ENCODE results near the gene TNFAIP8L2. TPM values are rescaled to one million over a fixed set of nuclear protein-coding genes. Genes with fewer than 3 reads are reported as not detected.

TNFAIP8L2 gene
- total RNA-seq, 1 experiment from 2014 or later = not detected

- no CpG with 5 or more reads among the region's 6 CpGs for WGBS (ENCODE audit: extremely low coverage, insufficient read length, low lambda C conversion rate)
Measured at GRCh38 chr1:151193304-151193703, 36.9 kb downstream of the TNFAIP8L2 start.

More at GRCh38 chr1:151193304-151193703, 36.9 kb downstream of the TNFAIP8L2 start:
- Histone ChIP-seq H2BK20ac (ENCODE audit: low read depth, low read length, poor library complexity, severe bottlenecking) (no peak overlapping the region), H3K9ac (ENCODE audit: extremely low read depth, insufficient read length, low read length) (no peak overlapping the region), H3T11ph (ENCODE audit: low read length) (no peak overlapping the region), H3K4me1 (ENCODE audit: insufficient read depth, low read length) (no peaks in the 10 kb centered on the region), H4K91ac (ENCODE audit: insufficient read length, low read depth, low read length) (no peak overlapping the region), H3K18ac (ENCODE audit: insufficient read length, low read depth, low read length) (no peak overlapping the region), H2BK15ac (ENCODE audit: low read depth, low read length) (no peak overlapping the region), H3K9me3 (ENCODE audit: control insufficient read depth, low read depth, low read length) (no peaks in the 10 kb centered on the region), H3K4me2 (ENCODE audit: insufficient read depth, insufficient read length, low read length) (no peak overlapping the region), H3K4ac (ENCODE audit: low read depth, low read length) (no peak overlapping the region), H3K14ac (ENCODE audit: insufficient read depth, low read length) (no peak overlapping the region), H2AK5ac (ENCODE audit: insufficient read length, low read length) (no peak overlapping the region), H3K23ac (ENCODE audit: insufficient read length, low read depth, low read length) (no peak overlapping the region), H2BK12ac (ENCODE audit: insufficient read length, low read depth, low read length) (no peak overlapping the region), H3K56ac (ENCODE audit: insufficient read length, low read depth, low read length) (no peak overlapping the region), H2BK5ac (ENCODE audit: insufficient read length, low read length) (no peak overlapping the region), H4K8ac (replicated peaks; ENCODE audit: insufficient read length, low read depth, low read length) (no peak overlapping the region), H3K27me3 (ENCODE audit: insufficient read depth, low read length) (no peaks in the 10 kb centered on the region), H4K20me1 (ENCODE audit: control insufficient read depth, insufficient read depth, insufficient read length) (no peaks in the 10 kb centered on the region), H3K23me2 (ENCODE audit: insufficient read length, low read depth, low read length, poor library complexity, severe bottlenecking) (peaks cover 4% of the 10 kb centered on the region), H2BK120ac (ENCODE audit: low read depth, low read length, poor library complexity, severe bottlenecking) (no peak overlapping the region), H3K79me1 (ENCODE audit: insufficient read depth, low read depth, low read length, poor library complexity, severe bottlenecking) (no peaks in the 10 kb centered on the region), H4K5ac (ENCODE audit: insufficient read length, low read depth, low read length) (no peak overlapping the region), H2AFZ (ENCODE audit: low read length) (no peak overlapping the region), H3K27ac (ENCODE audit: insufficient read length, low read depth, low read length) (no peak overlapping the region), H3K79me2 (ENCODE audit: insufficient read depth, low read length) (peaks cover 10% of the 10 kb centered on the region; the same call in 1 of the 2 replicates)
- Mint-ChIP-seq H3K4me1 (peaks cover 13 to 20% of the 10 kb centered on the region in 2 experiments), H3K36me3 (ENCODE audit: insufficient read depth in 1 of 3, low read depth in 3 of 3) (peaks cover 0 to 4% (median 0%) of the 10 kb centered on the region in 3 experiments; a peak in 1 of 7 replicates), H3K9me3 (no peaks in the 10 kb centered on the region; a peak in 1 of 5 replicates), H3K27me3 (ENCODE audit: low read depth) (peaks cover 4% of the 10 kb centered on the region; the same call in 1 of the 2 replicates), H3K27ac (no peak overlapping the region), H3K4me3 (no peak overlapping the region)
- DNase-seq = no peak
- no peak for TF ChIP-seq CTCF (conservative IDR thresholded peaks at IDR 0.05)
